ENCODE measurements around the gene LCE3A. TPM values are rescaled to one million over a fixed set of nuclear protein-coding genes. Genes with fewer than 3 reads are reported as not detected.
"Not testable (repeated sequence)": the region's sequence is repeated elsewhere in the genome, so short reads cannot be mapped to it uniquely, and the experiment has no call there.

The LCE3A gene, protein sequence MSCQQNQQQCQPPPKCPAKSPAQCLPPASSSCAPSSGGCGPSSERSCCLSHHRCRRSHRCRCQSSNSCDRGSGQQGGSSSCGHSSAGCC
- total RNA-seq (2014; rRNA removed; shearing (Covaris generic)): not detected in 2 replicates

DNA sequence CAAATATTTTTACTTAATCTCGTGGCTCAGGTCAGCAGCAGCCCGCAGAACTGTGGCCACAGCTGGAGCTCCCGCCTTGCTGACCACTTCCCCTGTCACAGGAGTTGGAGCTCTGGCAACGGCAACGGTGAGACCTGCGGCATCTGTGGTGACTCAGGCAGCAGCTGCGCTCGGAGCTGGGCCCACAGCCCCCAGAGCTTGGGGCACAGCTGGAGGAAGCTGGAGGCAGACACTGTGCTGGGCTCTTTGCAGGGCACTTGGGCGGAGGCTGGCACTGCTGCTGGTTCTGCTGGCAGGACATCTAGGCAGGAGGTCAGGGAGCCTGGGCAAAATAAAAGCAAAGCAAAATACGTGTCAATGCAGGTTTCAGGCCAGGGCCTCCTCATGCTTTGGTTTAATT is at the start of gene LCE3A:
Gene LCE3A, minus strand, starts transcription at position 301 of the 400 bp plus-strand sequence. Its CDS starts 0 bp downstream, at position 301.
- peak; percentile 36 for DNase-seq (ENCODE audit: low spot score)

DNA sequence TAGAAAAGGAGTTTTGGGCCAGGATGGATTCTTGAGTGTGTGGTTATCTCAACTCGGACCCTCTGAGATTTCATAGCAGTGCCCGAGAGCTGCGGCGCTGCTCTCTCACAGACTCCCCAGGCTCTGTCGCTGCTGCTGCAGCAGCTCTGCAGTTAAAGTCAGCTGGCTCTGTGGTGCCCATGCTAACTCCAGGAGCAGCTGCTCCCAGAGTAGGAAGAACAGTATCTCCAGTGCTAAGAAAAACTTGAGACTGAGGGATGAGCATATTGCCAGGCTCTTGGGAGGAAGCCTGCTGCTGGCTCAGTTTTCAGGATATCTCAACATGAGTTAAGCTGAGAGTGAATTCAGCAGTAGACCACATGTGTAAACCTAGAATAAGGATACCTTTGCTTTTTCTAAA is 44.7 kb upstream of the LCE3A start:
- DNase-seq (ENCODE audit: low spot score): no peak

DNA sequence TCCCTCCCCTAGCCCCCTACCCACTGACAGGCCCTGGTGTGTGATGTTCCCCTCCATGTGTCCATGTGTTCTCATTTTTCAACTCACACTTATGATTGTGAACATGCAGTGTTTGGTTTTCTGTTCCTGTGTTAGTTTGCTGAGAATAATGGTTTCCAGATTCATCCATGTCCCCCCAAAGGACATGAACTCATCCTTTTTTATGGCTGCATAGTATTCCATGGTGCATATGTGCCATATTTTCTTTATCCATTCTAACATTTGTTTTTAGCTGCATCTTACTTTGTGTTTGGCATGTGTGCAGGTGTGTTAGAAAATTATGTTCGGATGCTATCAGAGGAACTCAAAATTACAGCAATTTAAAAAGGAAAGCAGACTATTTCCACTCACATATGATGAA is 43.3 kb upstream of the LCE3A start:
- DNase-seq (ENCODE audit: low spot score): not testable (repeated sequence)

DNA sequence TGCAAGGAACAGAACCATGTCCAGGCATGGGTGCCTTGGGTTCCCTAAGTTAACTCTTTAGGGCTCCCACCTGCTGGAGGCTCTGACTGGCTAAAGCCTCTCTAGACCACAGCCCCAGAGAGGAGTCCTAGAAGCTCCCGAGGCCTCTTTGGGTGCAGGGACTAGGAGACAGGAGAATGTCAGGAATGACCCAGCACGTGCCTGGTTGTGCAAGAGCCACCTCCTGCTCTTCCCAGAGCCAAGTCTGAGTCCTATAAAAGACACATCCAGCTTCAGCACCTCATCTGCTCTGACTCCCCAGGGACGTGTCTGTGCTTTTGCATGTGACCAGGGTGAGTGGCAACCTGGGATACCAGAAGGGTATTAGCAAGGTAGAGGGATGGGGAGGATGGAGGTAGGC is 40.2 kb upstream of the LCE3A start, which contains the start of gene LCE2D:
Gene LCE2D, plus strand, starts transcription at position 283 of the 400 bp plus-strand sequence. CDS start 726 bp downstream, outside the sequence.
- DNase-seq (ENCODE audit: low spot score): no peak

DNA sequence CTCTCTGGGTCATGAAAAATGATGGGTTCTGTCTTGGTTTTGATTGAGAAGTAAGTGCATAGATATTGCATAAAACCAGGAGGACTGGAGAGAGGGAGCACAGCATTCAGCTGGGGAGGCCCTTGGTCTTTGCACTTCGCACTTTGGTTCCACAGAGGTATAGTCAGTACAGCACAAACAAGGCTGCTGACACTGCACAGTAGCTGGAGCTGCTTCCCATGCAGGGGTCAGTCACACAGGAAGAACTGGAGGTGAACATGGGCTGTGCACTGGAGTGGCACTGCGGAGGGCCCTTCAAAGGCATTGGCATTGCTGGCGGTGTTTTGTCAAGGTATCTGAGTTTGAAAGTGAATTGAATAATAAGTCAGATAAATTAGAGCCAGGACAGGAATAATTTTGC is 35.7 kb upstream of the LCE3A start:
- no peak for DNase-seq (ENCODE audit: low spot score)

DNA sequence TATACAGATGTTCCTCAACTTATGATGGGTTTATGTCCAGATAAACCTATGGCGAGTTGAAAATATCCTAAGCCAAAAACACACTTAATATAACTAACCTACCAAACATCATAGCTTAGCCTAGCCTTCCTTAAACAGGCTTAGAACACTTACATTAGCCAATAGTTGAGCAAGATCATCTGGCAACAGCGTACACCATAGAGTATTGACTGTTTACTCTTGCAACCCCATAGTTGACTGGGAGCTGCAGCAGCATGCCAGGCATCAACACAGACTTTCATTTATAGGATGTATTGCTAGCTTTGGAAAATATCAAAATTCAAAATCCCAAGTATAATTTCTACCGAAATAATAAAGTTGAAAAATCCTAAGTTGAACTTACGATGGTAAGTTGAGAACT is 34.8 kb upstream of the LCE3A start:
- no peak for DNase-seq (ENCODE audit: low spot score)

DNA sequence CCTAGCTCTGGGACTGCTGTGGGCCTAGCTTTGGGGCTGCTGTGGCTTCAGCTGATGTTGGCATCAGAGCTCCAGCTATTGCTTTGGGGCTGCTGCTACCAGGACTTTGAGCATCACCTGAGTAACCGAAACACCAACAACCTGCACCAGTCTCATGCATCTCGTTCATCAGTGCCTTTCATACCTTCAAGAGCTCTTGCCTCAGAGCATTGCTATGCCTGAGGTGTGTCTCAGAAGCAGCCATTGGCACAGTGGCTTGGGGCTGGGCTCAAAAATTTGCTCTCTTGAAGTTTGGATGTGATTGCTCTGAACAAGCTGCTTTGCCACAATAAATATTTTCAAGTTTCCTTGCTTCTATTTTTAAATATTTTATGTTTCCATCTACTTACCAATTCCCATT is 33.6 kb upstream of the LCE3A start:
- no peak for DNase-seq (ENCODE audit: low spot score)

DNA sequence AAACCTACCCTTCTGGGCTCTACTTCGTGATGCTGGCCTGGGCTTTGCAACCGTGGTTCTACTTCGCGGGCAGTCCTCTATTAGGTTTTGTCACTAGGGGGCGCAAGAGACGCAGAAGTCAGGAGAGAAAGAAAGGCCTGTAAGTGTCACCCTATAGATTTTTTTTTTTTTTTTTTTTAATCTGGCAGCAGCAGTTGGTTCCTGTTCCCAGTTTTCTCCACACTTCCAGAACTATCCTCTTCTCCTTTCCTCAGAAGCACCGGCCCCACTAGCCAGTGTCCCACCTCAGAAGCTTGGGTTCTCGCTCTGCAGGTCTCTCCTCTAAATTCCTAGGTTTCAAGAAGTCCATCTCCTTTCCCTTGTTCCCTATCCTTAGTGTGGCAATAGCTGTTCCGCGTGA is 31.2 kb upstream of the LCE3A start:
- peak; percentile 57 for DNase-seq (ENCODE audit: low spot score)

DNA sequence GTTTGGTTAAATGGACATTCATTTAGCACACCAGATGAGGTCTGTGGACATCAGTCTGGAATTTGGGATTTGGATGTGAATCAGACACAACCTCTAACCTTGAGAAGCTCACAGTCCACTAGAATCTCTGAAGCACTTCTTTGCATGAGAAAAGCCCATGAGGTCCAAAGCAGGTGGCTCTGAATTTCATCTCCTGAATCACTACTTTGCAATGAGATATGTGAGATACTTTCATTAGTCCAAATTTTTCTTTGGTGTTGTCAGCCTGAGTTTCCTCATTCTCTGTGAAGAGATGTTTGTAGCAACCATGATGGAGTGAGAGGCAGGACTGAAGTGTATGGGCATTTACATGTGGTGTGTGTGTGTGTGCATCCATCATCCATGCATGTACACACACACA is 23.8 kb upstream of the LCE3A start:
- DNase-seq (ENCODE audit: low spot score): no peak

DNA sequence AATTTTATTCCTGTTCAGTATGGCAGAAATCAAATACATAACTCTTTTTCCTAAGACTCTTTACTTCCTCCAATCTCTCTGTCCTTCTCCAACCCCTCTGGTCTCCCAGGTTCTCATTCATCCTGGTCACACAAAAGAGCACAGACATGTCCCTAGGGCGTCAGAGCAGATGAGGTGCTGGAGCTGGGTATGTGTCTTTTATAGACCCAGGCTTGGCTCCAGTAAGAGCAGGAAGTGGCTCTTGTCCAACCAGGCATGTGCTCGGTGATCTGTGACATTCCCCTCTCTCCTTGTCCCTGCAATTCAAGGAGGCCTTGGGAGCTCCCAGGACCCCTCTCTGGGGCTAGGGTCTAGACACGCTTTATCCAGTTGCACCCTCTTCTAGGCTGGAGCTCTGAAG is 22.2 kb upstream of the LCE3A start:
- no peak for DNase-seq (ENCODE audit: low spot score)

DNA sequence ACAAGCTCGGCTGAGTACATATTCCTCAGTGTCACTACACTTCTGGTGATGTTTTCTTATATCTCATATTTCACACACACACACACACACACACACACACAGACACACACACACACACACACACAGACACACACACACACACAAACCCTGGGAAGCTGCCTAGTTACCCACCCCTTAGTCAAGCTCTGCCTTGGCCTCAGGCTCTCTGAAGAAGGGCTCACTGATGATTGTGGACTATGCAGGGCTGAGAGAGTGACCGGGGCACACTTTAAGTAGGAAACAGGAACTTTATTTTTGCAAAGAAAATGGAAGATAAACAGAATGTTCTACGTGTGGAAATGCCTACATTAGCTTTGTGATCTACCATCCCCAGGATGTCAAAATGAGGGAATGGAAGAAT is 21.0 kb upstream of the LCE3A start:
- DNase-seq (ENCODE audit: low spot score): no peak

DNA sequence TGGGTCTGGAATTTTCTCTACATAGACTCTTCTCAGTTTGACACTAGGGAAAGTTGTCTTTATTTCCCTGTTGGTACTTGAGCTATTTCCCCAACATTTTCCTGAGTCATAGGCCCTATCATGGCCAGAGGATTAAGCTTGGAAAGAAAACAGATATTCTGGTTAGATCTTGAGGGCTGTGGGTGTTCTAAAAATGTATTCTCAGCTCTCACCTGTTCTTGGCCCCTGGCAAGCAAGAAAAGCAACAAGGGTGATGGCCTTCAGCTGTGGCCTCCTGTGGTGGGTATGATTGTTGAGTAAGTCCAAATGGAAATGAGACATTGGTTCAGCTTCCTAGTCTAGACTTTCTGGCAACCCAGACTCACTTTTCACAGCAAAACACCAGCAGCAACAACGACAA is 17.4 kb upstream of the LCE3A start:
- DNase-seq (ENCODE audit: low spot score): no peak

DNA sequence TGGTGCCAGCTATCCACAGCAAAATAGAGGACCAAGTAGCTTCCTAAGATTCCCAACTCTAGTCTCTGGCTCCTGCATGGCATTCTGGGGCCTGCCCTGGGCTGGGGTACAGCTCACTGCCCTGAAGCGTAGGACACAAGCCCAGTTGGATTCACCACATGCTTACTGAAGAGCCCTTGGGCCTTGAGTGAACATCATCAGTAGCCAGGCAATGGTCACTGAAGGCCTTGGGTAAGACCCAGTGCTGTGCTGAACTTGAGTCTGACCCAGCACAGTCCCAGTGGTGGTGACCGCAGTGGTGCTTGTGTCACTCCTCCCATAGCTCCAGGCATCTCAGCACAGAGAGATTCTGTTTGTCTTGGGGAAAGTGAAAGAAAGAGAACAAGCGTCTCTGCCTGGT is 7.7 kb upstream of the LCE3A start:
- DNase-seq (ENCODE audit: low spot score): no peak

DNA sequence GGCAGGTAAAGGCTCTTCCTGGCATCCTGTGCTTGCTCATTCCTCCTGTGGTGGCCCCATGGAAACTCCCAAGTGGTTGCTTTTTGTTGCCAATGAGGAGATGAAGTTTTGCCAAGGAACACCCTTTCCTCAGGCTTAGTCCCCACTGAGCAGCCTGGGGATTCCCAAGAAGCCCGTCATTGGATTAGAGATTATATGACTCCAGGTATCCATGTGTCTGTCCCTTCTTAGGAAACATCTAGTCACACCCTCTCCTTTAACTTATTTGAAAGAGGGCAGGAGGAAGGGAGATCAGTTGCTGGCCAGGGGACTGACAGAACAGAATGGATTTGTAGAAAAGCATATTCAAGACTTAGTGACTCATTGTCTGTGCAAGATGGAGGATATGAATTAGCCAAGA is 3.8 kb upstream of the LCE3A start:
- DNase-seq (ENCODE audit: low spot score): no peak

DNA sequence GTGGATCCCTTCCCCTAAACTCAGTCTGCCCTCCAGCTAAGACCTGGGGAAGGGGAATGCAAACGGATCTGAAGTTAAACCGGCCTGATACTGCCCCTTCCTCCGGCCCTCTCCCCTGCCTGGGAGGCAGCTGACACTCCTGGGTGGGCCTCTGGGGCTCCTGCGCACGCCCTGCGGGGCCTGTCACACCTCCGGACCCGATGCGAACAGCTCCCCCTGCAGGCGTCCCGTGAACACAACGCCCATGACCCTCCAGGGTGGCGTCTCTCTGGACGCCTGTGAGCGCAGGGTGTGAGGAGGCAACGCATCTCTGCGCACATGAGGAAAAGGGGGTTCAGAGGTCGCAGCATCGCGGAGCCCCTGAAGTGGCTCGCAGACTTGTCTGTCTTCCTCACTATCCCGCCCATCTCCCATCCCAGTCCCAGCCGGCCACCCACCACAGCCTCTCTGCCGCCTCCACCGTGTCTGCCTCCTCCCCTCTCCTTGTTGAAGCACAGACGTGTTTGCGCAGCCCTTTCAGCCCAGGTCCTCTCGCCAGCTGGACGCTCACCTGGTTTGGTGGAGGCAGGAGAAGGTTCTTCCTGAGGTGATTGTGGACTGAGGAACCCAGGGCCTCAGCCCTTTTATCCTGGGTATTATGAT is 421 bp upstream of the LCE3A start:
- no peak for DNase-seq (ENCODE audit: low spot score)

DNA sequence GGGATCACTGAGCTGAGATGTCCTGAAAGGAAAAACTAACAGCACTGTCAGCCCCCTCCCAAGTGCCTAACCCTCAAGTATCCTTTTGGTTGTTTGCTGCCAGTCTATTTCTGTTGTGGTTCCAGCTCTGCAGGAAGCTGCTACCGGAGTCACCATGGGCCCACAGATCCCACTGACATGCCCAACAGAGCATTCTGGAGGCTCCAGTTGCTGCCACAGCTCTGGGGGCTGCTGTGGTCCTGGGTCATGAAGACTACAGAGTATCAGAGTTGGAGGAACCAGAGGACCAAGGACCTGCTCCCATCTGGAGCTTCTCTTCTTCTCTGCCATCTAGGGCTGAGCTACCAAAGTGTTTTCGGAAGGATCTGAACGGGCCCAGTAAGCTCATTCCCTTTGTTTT is 910 bp downstream of the LCE3A start:
- no peak for DNase-seq (ENCODE audit: low spot score)

DNA sequence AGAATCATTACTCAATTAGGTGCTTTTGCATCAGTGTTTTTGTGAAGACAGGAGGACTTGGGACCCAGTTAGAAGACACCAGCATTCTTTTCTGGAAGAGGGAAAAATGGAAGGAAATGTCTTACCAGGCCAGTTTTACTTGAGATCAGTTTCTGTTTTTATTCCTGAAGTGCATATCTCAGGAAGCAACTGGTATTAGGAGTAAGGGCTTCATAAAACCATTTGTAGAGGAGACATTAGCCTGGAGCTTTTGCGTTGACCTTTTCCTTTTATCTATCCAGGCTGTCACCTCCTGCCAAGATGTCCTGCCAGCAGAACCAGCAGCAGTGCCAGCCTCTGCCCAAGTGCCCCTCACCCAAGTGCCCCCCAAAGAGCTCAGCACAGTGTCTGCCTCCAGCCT is 9.4 kb downstream of the LCE3A start, which contains the start of gene LCE3B:
Gene LCE3B, plus strand, starts transcription at position 301 of the 400 bp plus-strand sequence. Its CDS starts 0 bp downstream, at position 301.
- no peak for DNase-seq (ENCODE audit: low spot score)

DNA sequence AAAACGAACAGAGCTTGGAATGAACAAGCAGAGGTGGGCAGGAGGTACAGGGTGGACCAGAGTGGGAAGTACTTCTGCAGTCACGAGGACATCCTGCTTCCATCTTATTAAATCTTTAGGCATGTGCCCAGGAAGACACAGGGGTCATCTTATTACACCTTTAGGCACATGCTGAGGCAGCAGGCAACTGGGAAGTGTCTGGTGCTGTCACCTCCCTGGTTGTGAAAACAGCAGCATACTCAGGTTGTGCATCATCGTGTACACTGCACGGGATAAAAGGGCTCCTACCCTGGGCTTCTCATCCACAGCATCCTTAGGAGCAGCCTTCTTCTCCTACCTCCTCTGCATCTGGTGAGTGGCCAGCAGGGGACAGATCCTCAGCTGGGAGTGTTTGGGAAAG is 23.0 kb downstream of the LCE3A start, which contains the start of gene LCE3C:
Gene LCE3C, plus strand, starts transcription at position 301 of the 400 bp plus-strand sequence. CDS start 498 bp downstream, outside the sequence.
- DNase-seq (ENCODE audit: low spot score): no peak

DNA sequence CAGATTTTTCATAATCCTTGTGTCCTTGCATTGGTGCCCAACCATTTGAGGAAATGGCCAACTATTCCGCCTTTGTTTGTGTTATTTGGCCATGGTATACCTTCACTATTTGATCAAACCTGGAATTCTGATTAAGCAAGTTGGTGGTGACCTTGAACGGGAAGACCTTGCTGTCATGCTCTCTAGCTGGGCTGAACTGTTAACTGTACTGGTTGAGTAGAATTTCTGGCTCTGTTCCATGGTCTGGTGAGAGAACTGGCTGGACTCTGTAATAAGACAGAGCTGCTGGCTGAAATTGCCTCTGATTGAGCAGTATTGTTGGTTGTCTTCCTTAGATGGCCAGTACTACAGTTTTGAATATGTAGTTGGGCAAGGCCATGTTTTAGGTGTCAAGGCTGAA is 25.9 kb downstream of the LCE3A start:
- DNase-seq (ENCODE audit: low spot score): no peak

DNA sequence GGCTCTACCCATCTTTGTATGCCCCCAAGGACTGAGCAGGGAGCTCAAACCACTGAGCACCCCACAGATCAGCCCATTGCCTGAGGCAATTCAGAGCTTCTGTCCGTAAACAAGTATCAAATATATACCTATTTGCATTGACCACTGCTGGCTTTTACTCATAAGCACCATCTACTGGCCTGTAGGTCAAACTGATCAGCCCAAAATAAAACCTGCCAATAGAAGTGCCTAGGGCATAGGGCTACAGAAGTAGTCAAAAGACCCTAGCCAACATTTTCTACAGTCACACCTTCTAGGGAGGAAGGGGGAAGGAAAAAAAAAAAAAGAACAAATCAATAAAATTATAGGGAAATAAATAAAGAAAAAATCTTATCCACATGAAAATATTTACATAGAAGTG is 37.3 kb downstream of the LCE3A start:
- no peak for DNase-seq (ENCODE audit: low spot score)

DNA sequence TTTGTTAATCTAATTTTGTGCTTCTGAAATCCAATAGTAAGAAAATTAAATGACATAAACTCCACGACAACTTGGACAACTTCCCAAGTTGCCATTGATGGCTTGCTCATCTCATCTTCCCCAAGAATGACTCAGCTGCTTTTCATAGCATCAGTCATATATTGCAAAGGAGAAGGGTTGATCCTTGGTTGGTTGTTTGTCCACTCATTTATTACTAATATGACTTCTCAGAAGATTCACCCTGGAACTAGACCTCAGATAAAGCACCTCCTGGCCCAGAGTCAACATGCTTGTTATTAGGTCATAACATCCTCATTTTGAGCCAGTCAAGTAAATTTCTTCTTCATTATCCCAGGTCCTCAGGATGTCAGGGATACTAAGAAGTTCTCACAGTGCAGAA is 40.3 kb downstream of the LCE3A start:
- no peak for DNase-seq (ENCODE audit: low spot score)

DNA sequence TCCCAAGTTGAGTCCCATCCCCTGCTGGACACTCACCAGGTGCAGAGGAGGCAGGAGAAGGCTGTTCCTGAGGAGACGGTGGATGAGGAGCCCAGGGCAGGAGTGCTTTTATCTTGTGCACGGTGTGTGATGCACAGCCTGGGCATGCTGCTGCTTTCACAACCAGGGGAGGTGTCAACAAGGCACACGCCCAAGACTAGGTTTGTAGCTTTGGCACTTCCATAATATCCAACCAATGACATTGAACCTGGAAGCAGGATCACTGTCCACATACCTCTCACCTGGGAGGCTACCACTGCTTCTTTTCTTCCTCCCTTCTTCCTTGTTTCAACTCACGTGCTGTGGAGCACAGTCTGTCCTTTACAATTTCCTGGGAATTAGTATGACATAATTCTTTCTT is 42.5 kb downstream of the LCE3A start, which contains the start of gene LCE3D:
Gene LCE3D, minus strand, starts transcription at position 84 of the 400 bp plus-strand sequence. CDS start 580 bp downstream, outside the sequence.
- DNase-seq (ENCODE audit: low spot score): no peak

DNA sequence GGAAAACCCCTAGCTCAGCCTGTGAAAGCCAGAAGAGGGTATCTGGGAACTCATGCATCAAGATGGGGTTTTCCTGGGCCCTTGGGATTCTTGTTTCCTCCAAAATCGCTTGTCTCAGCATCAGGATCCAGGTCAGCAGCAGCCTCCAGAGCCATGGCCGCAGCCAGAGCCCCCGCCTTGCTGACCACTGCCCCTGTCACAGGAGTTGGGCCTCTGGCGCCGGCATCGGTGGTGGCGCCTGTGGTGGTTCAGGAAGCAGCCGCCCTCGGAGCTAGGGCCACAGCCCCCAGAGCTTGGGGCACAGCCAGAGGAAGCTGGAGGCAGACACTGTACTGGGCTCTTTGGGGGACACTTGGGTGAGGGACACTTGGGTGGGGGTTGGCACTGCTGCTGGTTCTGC is 43.4 kb downstream of the LCE3A start:
- DNase-seq (ENCODE audit: low spot score): not testable (repeated sequence)

DNA sequence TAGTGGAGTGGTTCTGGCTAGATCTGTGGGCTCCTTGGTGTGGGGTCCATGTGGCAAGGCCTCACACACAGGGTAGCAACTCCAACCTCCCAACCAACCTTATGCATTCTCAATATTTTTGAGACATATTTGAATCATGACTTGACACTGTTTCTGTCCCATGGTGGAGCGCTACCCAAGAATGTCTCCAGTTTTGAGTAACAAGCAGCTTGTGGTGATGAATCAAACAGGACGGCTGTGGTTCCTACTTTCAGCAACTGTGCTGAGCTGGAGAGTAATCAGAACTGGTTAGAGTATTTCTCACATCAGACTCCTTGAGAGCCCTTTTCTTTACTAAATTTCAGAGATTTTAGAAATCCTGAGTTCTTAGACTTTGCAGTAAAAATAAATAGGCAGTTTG is 45.7 kb downstream of the LCE3A start:
- DNase-seq (ENCODE audit: low spot score): no peak
